Skeletal muscle tissue (tissue), 4 donors: ENCODE measurements around the gene ZGLP1. TPM values are rescaled to one million over a fixed set of nuclear protein-coding genes. Genes with fewer than 3 reads are reported as not detected.

Experiments
- H3K27ac ChIP-seq: one replicate; pipeline ENCODE4 v1.7.0; 2013; ENCODE audit warnings: mild to moderate bottlenecking, low read depth, low read length, inconsistent platforms
- H3K27me3 ChIP-seq, 3 donors: one replicate each; pipeline ENCODE4 v1.7.0; 2013; ENCODE audit warnings: low read length in 3 of 3; ENCODE audit not compliant: control insufficient read depth in 3 of 3, insufficient read depth in 3 of 3
- H3K36me3 ChIP-seq, 3 donors: one replicate each; pipeline ENCODE4 v1.7.0; 2013; ENCODE audit warnings: low read length in 3 of 3; ENCODE audit not compliant: control insufficient read depth in 3 of 3, insufficient read depth in 3 of 3
- H3K4me1 ChIP-seq, 3 donors: one replicate each; pipeline ENCODE4 v1.7.0; 2013; ENCODE audit warnings: low read length in 3 of 3, mild to moderate bottlenecking in 3 of 3; ENCODE audit not compliant: control insufficient read depth in 3 of 3, insufficient read depth in 3 of 3
- H3K4me3 ChIP-seq, 3 donors: one replicate each; pipeline ENCODE4 v1.7.0; 2013; ENCODE audit warnings: low read length in 3 of 3
- H3K9ac ChIP-seq, 3 donors: one replicate each; pipeline ENCODE4 v1.7.0; 2013; ENCODE audit warnings: low read length in 3 of 3, mild to moderate bottlenecking in 3 of 3, moderate library complexity in 2 of 3, low read depth in 1 of 3
- H3K9me3 ChIP-seq, 3 donors: one replicate each; pipeline ENCODE4 v1.7.0; 2013; ENCODE audit warnings: low read length in 3 of 3; ENCODE audit not compliant: control insufficient read depth in 3 of 3
- total RNA-seq: library from RNA; depleted of rRNA; stranded (reverse); fragments of >200 nt; gene quantifications from one replicate; pipeline ENCODE4 v1.2.3, GENCODE V29; 2014
- donor health status: Osteomylitis.

ZGLP1 gene
- total RNA-seq, 1 donor from 2014 or later: 1.0 TPM

GRCh38 chr19:10328558-10329429, 19.2 kb upstream of the ZGLP1 start:
- Histone ChIP-seq H3K9me3 (no peaks in the 10 kb centered on the region), H3K4me3 (no peak overlapping the region), H3K9ac (no peak overlapping the region), H3K36me3 (peaks cover 42 to 55% (median 47%) of the 10 kb centered on the region in 3 donors), H3K27ac (no peak overlapping the region), H3K4me1 (peaks cover 11 to 20% (median 15%) of the 10 kb centered on the region in 3 donors), H3K27me3 (no peaks in the 10 kb centered on the region)

GRCh38 chr19:10327793-10328192, 18.2 kb upstream of the ZGLP1 start:
- H3K9ac ChIP-seq: no peak overlapping the region
- H3K9me3 ChIP-seq: no peaks in the 10 kb centered on the region
- peaks cover 8 to 13% (median 12%) of the 10 kb centered on the region in 3 donors for H3K4me1 ChIP-seq
- H3K36me3 ChIP-seq: peaks cover 48 to 65% (median 56%) of the 10 kb centered on the region in 3 donors
- no peak overlapping the region for H3K27ac ChIP-seq
- no peaks in the 10 kb centered on the region for H3K27me3 ChIP-seq
- no peak overlapping the region for H3K4me3 ChIP-seq

- H3K27me3 ChIP-seq: no peaks in the 10 kb centered on the region
- no peak overlapping the region for H3K27ac ChIP-seq
- peaks cover 63 to 83% (median 77%) of the 10 kb centered on the region in 3 donors for H3K36me3 ChIP-seq
- no peak overlapping the region for H3K4me3 ChIP-seq
- no peak overlapping the region for H3K9ac ChIP-seq
- no peaks in the 10 kb centered on the region for H3K9me3 ChIP-seq
- H3K4me1 ChIP-seq: no peaks in the 10 kb centered on the region
Observed at GRCh38 chr19:10325732-10326131, 16.1 kb upstream of the ZGLP1 start.

GRCh38 chr19:10321874-10322835, 12.5 kb upstream of the ZGLP1 start:
- no peak overlapping the region for H3K9ac ChIP-seq

GRCh38 chr19:10321417-10321797, 11.8 kb upstream of the ZGLP1 start:
- H3K4me1 ChIP-seq: no peaks in the 10 kb centered on the region
- H3K9ac ChIP-seq: no peak overlapping the region
- no peak overlapping the region for H3K27ac ChIP-seq
- no peaks in the 10 kb centered on the region for H3K27me3 ChIP-seq
- no peak overlapping the region for H3K4me3 ChIP-seq
- H3K9me3 ChIP-seq: no peaks in the 10 kb centered on the region
- H3K36me3 ChIP-seq: peaks cover 57 to 76% (median 69%) of the 10 kb centered on the region in 3 donors

More at GRCh38 chr19:10321874-10322835, 12.5 kb upstream of the ZGLP1 start:
- Histone ChIP-seq H3K9me3 (no peaks in the 10 kb centered on the region), H3K4me1 (no peaks in the 10 kb centered on the region), H3K4me3 (no peak overlapping the region), H3K27me3 (no peaks in the 10 kb centered on the region), H3K36me3 (peaks cover 59 to 79% (median 70%) of the 10 kb centered on the region in 3 donors), H3K27ac (no peak overlapping the region)

- H3K27me3 ChIP-seq: no peaks in the 10 kb centered on the region
- H3K27ac ChIP-seq: no peak overlapping the region
- peaks cover 0 to 3% (median 2%) of the 10 kb centered on the region in 3 donors for H3K4me1 ChIP-seq
- no peak overlapping the region for H3K9ac ChIP-seq
- no peak overlapping the region for H3K4me3 ChIP-seq
- no peaks in the 10 kb centered on the region for H3K9me3 ChIP-seq
- peaks cover 53 to 70% (median 68%) of the 10 kb centered on the region in 3 donors for H3K36me3 ChIP-seq
Observed at GRCh38 chr19:10320602-10321416, 11.2 kb upstream of the ZGLP1 start.

GRCh38 chr19:10318807-10319682, 9.4 kb upstream of the ZGLP1 start:
- Histone ChIP-seq H3K9me3 (no peaks in the 10 kb centered on the region), H3K4me1 (peaks cover 4 to 16% (median 9%) of the 10 kb centered on the region in 3 donors), H3K9ac (no peak overlapping the region), H3K36me3 (peaks cover 45 to 64% (median 56%) of the 10 kb centered on the region in 3 donors), H3K27ac (no peak overlapping the region), H3K4me3 (no peak overlapping the region), H3K27me3 (no peaks in the 10 kb centered on the region)

GRCh38 chr19:10317857-10318462, 8.3 kb upstream of the ZGLP1 start:
- H3K9me3 ChIP-seq: no peaks in the 10 kb centered on the region
- no peak overlapping the region for H3K9ac ChIP-seq
- H3K4me3 ChIP-seq: no peak overlapping the region
- H3K27me3 ChIP-seq: no peaks in the 10 kb centered on the region
- H3K36me3 ChIP-seq: peaks cover 39 to 56% (median 46%) of the 10 kb centered on the region in 3 donors
- H3K27ac ChIP-seq: no peak overlapping the region
- peaks cover 4 to 16% (median 9%) of the 10 kb centered on the region in 3 donors for H3K4me1 ChIP-seq
